Measurements from ENCODE around the gene RAPGEF1.

DNA sequence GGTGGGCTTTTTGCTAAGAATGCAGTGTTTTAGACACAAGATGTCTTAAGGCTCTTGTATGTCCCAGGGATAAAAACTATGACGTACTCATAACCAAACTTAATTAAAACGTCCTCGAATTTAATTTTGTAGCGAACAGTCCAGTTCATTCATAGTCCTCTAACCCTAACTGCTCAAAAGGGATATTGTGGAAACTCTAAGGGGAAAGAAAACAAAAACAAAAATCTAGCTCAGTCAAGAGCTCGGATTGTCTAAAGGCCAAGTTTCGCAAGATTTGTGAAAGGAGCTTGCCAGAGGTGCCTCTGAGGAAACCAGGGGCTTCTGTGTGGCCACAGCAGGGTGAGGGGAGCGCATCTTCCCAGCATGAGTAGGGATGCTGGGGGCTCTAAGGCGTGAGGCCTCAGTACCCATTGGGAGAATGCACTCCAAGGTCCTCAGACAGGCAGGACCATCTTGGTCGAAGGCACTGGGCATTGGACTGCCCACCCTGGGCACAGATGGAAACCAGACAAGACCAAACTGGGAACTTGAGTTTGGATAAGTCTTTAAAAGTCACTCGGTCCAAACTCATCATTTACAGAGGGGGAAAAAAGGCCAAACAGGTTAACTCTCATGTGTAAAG, 122.8 kb downstream of the RAPGEF1 start:
- TF ChIP-seq POLR2A (IDR thresholded peaks at IDR 0.05) = no peak
- TF ChIP-seq, protein P1, sequence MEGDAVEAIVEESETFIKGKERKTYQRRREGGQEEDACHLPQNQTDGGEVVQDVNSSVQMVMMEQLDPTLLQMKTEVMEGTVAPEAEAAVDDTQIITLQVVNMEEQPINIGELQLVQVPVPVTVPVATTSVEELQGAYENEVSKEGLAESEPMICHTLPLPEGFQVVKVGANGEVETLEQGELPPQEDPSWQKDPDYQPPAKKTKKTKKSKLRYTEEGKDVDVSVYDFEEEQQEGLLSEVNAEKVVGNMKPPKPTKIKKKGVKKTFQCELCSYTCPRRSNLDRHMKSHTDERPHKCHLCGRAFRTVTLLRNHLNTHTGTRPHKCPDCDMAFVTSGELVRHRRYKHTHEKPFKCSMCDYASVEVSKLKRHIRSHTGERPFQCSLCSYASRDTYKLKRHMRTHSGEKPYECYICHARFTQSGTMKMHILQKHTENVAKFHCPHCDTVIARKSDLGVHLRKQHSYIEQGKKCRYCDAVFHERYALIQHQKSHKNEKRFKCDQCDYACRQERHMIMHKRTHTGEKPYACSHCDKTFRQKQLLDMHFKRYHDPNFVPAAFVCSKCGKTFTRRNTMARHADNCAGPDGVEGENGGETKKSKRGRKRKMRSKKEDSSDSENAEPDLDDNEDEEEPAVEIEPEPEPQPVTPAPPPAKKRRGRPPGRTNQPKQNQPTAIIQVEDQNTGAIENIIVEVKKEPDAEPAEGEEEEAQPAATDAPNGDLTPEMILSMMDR (IDR thresholded peaks at IDR 0.05) = no peak
